Fibroblast of gingiva (primary cell): ENCODE results near the gene PPP2R1B.
"Not testable (repeated sequence)": the region's sequence is repeated elsewhere in the genome, so short reads cannot be mapped to it uniquely, and the experiment has no call there.

ENCODE experiments used
- DNase-seq: peaks from one replicate; pipeline ENCODE4 v3.0.0-alpha.2; 2011; ENCODE audit warnings: low read depth

The PPP2R1B gene

GRCh38 chr11:111765984-111766833 is at the start of gene PPP2R1B:
Gene PPP2R1B (minus strand): TSS chr11:111766389. CDS start chr11:111766361, 28 bp downstream.
- peak; percentile 60 for DNase-seq

- DNase-seq, result no peak
These were observed 49.3 kb upstream of the PPP2R1B start for GRCh38 chr11:111815489-111815888.

- DNase-seq, result peak; percentile 77
These were observed 48.5 kb upstream of the PPP2R1B start for GRCh38 chr11:111814557-111815320.

GRCh38 chr11:111814106-111814505 is 47.9 kb upstream of the PPP2R1B start:
- no peak for DNase-seq

- DNase-seq, result no peak
These were observed 46.0 kb upstream of the PPP2R1B start for GRCh38 chr11:111812211-111812610.

GRCh38 chr11:111811445-111811844 is 45.3 kb upstream of the PPP2R1B start:
- no peak for DNase-seq

GRCh38 chr11:111808834-111809233 is 42.6 kb upstream of the PPP2R1B start:
- no peak for DNase-seq

GRCh38 chr11:111808063-111808588 is 41.9 kb upstream of the PPP2R1B start:
- DNase-seq, result no peak

- no peak for DNase-seq
These were observed 40.9 kb upstream of the PPP2R1B start for GRCh38 chr11:111807076-111807475.

GRCh38 chr11:111801135-111801534 is 34.9 kb upstream of the PPP2R1B start:
- DNase-seq, result no peak

GRCh38 chr11:111798279-111798678 is 32.1 kb upstream of the PPP2R1B start:
- DNase-seq, result no peak

- no peak for DNase-seq
These were observed 31.0 kb upstream of the PPP2R1B start for GRCh38 chr11:111797145-111797581.

GRCh38 chr11:111796696-111797095 is 30.5 kb upstream of the PPP2R1B start:
- DNase-seq, result peak; percentile 54

- peak; percentile 79 for DNase-seq
These were observed 29.3 kb upstream of the PPP2R1B start for GRCh38 chr11:111795334-111795985.

GRCh38 chr11:111793863-111794262 is 27.7 kb upstream of the PPP2R1B start:
- DNase-seq, result peak; percentile 89

- DNase-seq, result peak; percentile 18
These were observed 26.8 kb upstream of the PPP2R1B start for GRCh38 chr11:111792955-111793500.

- no peak for DNase-seq
These were observed 26.1 kb upstream of the PPP2R1B start for GRCh38 chr11:111792314-111792713.

GRCh38 chr11:111788464-111788863 is 22.3 kb upstream of the PPP2R1B start:
- no peak for DNase-seq

GRCh38 chr11:111788051-111788450 is 21.9 kb upstream of the PPP2R1B start:
- no peak for DNase-seq

- no peak for DNase-seq
These were observed 19.8 kb upstream of the PPP2R1B start for GRCh38 chr11:111785886-111786412.

GRCh38 chr11:111785076-111785475 is 18.9 kb upstream of the PPP2R1B start:
- DNase-seq, result no peak

GRCh38 chr11:111784311-111784710 is 18.1 kb upstream of the PPP2R1B start:
- DNase-seq, result not testable (repeated sequence)
